HG03565 (cell line): Measurements from ENCODE around the gene SLC6A6.

ENCODE experiments used
- ATAC-seq: cut with Tn5 transposase; IDR thresholded peaks from one replicate; pipeline ENCODE4 v1.9.1; 2021; ENCODE audit warnings: mild to moderate bottlenecking, moderate library complexity; ENCODE audit not compliant: unreplicated experiment

SLC6A6 gene

GRCh38 chr3:14371573-14372474, 30.6 kb upstream of the SLC6A6 start:
- no peak for ATAC-seq

- ATAC-seq: no peak
These were observed 29.8 kb upstream of the SLC6A6 start for GRCh38 chr3:14372587-14372986.

- ATAC-seq: no peak
These were observed 28.5 kb upstream of the SLC6A6 start for GRCh38 chr3:14373753-14374376.

- ATAC-seq: no peak
These were observed 27.9 kb upstream of the SLC6A6 start for GRCh38 chr3:14374444-14374883.

- no peak for ATAC-seq
These were observed 27.2 kb upstream of the SLC6A6 start for GRCh38 chr3:14375192-14375591.

- no peak for ATAC-seq
These were observed 25.9 kb upstream of the SLC6A6 start for GRCh38 chr3:14376348-14377043.

GRCh38 chr3:14377044-14377837, 25.2 kb upstream of the SLC6A6 start:
- no peak for ATAC-seq

- no peak for ATAC-seq
These were observed 24.6 kb upstream of the SLC6A6 start for GRCh38 chr3:14377838-14378169.

GRCh38 chr3:14378415-14378814, 24.0 kb upstream of the SLC6A6 start:
- no peak for ATAC-seq

GRCh38 chr3:14379843-14380242, 22.6 kb upstream of the SLC6A6 start:
- no peak for ATAC-seq

- ATAC-seq: no peak
These were observed 16.2 kb upstream of the SLC6A6 start for GRCh38 chr3:14386254-14386653.

GRCh38 chr3:14388201-14388600, 14.2 kb upstream of the SLC6A6 start:
- ATAC-seq: no peak

- ATAC-seq: no peak
These were observed 13.2 kb upstream of the SLC6A6 start for GRCh38 chr3:14389166-14389606.

GRCh38 chr3:14389716-14390115, 12.7 kb upstream of the SLC6A6 start:
- no peak for ATAC-seq

- ATAC-seq: no peak
These were observed 11.4 kb upstream of the SLC6A6 start for GRCh38 chr3:14391033-14391432.

GRCh38 chr3:14392231-14392630, 10.2 kb upstream of the SLC6A6 start:
- no peak for ATAC-seq

- ATAC-seq: no peak
These were observed 9.5 kb upstream of the SLC6A6 start for GRCh38 chr3:14392803-14393319.

GRCh38 chr3:14393440-14394106, 8.8 kb upstream of the SLC6A6 start:
- no peak for ATAC-seq

GRCh38 chr3:14396031-14396692, 6.2 kb upstream of the SLC6A6 start:
- ATAC-seq: no peak

- ATAC-seq: no peak
These were observed 5.4 kb upstream of the SLC6A6 start for GRCh38 chr3:14397046-14397445.
